Activated T-helper 17 cell treated with anti-CD3 and anti-CD28 coated beads, Interleukin-2, amount 50 U/mL, for 72 hours (primary cell): ENCODE data around the gene CLN6. TPM values are rescaled to one million over a fixed set of nuclear protein-coding genes. Genes with fewer than 3 reads are reported as not detected.
"Not testable (repeated sequence)": the region's sequence is repeated elsewhere in the genome, so short reads cannot be mapped to it uniquely, and the experiment has no call there.

Source experiments
- ATAC-seq: fragments of 150-1000 bp; cut with Tn5 transposase; replicated peaks from 2 replicates; pipeline ENCODE4 v1.10.0; 2021; ENCODE audit warnings: mild to moderate bottlenecking, moderate library complexity
- H3K27ac Mint-ChIP-seq: one replicate; pipeline ENCODE4 v1.8.0; 2022; ENCODE audit warnings: mixed read lengths
- H3K27me3 Mint-ChIP-seq: one replicate; pipeline ENCODE4 v1.8.0; 2022; ENCODE audit warnings: mixed read lengths
- H3K36me3 Mint-ChIP-seq: one replicate; pipeline ENCODE4 v1.8.0; 2022; ENCODE audit warnings: low read depth, mild to moderate bottlenecking, mixed read lengths
- H3K4me1 Mint-ChIP-seq: one replicate; pipeline ENCODE4 v1.8.0; 2022; ENCODE audit warnings: mixed read lengths
- H3K4me3 Mint-ChIP-seq: one replicate; pipeline ENCODE4 v1.8.0; 2022; ENCODE audit warnings: mild to moderate bottlenecking, mixed read lengths
- H3K9me3 Mint-ChIP-seq: one replicate; pipeline ENCODE4 v1.8.0; 2022; ENCODE audit warnings: mixed read lengths
- total RNA-seq, 2 donors: library from RNA; stranded (reverse); gene quantifications; one replicate each; pipeline ENCODE4 v1.2.3, GENCODE V29; 2022

CLN6 gene
- total RNA-seq, 2 donors from 2014 or later, result 44.2 to 69.7 TPM

DNA sequence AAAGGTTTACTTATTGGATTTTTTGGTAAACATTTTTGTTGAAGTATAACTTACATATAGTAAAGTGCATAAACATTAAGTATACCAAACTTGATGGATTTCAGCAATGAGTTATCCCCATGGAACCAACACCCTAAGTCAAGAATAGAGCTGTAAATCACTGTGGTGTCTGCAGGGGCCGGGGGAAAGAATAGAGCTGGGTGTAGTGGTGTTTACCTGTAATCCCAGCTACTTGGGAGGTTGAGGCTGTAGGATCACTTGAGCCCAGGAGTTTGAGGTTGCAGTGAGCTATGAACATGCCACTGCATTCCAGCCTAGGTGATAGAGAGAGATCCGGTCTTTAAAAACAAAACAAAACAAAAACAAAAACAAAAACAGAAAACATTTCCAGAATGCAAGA, 34.8 kb upstream of the CLN6 start:
- no peak overlapping the region for H3K4me3 Mint-ChIP-seq
- peaks cover 24% of the 10 kb centered on the region for H3K27me3 Mint-ChIP-seq
- ATAC-seq, result no peak
- no peaks in the 10 kb centered on the region for H3K4me1 Mint-ChIP-seq
- H3K36me3 Mint-ChIP-seq, result no peaks in the 10 kb centered on the region
- H3K9me3 Mint-ChIP-seq, result no peaks in the 10 kb centered on the region
- H3K27ac Mint-ChIP-seq, result no peak overlapping the region

DNA sequence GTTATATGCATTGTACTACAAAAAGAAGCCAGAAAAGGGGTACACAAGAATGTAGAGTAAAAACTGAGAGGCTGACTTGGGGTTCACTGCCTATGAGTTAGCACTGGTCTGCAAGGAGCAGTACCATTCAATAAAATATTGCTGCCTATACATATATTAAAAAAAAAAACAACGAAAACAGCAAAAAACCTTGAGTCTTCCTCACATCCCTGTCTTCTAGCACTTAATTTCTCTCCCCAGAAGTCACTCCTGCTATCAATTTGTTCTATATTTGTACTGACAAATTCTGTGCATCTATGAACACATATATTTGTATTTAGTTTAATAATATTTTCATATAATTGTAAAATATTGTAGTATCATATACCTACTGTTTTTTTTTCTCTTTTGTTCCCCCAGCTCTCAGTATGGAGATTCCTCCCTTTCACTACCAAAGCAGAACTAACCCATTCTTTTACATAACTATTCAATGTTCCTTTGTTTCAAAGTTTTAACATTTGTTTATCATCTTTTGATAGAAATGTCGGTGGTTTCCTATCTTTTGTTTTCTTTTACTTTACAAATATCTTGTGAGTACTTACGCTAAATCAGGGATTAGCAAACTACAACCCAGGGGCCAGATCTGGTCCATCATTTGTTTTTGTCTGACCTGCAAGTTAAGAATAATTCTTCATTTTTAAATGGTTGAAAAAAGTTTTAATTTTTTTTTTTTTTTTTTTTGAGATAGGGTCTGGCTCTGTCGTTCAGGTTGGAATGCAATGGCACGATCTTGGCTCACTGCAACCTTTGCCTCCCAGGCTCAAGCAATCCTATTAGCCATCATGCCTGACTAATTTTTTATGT, 33.2 kb upstream of the CLN6 start:
- peaks cover 22% of the 10 kb centered on the region for H3K27me3 Mint-ChIP-seq
- peaks cover 5% of the 10 kb centered on the region for H3K4me1 Mint-ChIP-seq
- no peak overlapping the region for H3K27ac Mint-ChIP-seq
- H3K9me3 Mint-ChIP-seq, result no peaks in the 10 kb centered on the region
- no peaks in the 10 kb centered on the region for H3K36me3 Mint-ChIP-seq
- ATAC-seq, result no peak
- H3K4me3 Mint-ChIP-seq, result no peak overlapping the region

DNA sequence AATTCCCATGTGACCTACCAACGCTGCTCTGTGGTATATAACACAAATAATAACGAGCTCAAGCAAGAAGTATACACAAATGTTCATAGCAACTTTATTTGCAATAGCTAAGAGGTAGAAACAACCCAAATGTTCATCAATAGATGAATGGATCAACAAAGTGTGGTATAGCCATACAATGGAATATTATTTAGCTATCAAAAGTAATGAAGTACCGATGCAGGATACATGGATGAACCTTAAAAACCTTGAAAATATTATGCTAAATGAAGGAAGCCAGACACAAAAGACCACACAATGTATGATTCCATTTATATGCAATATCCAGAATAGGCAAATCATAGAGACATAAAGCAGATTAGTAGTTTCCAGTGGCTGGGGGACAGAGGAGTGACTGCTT, 32.5 kb upstream of the CLN6 start:
- Mint-ChIP-seq H3K27me3 (peaks cover 19% of the 10 kb centered on the region), H3K36me3 (no peaks in the 10 kb centered on the region), H3K27ac (no peak overlapping the region), H3K4me3 (no peak overlapping the region), H3K4me1 (peaks cover 5% of the 10 kb centered on the region), H3K9me3 (no peaks in the 10 kb centered on the region)
- ATAC-seq, result no peak

DNA sequence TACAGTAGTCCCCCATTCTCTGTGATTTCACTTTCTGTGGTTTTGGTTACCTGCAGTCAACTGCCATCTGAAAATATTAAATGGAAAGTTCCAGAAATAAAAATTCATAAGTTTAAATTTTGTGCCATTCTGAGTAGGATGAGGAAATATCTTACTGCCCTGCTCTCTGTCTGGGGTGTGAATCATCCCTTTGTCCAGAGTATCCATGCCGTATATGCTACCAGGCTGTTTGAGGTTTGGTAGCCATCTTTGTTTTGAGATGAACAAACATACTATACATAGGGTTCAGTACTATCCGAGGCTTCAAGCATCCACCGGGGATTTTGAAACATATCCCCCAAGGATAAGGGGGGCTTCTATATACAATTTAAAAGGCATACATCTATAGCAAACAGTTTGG, 31.7 kb upstream of the CLN6 start:
- H3K4me3 Mint-ChIP-seq, result no peak overlapping the region

DNA sequence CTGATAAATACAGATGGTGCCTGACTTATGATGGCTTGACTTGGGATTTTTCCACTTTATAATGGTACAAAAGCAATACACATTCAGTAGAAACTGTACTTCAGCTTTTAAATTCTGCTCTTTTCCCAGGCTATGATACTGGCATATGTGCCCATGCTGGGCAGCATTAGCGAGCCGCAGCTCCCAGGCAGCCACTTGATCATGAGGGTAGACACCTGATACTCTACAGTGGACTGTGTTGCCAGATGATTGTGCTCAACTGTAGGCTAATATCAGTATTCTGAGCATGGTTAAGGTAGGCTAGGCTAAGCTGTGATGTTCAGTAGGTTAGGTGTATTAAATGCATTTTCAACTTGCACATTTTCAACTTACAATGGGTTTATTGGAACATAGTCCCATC, 30.4 kb upstream of the CLN6 start:
- no peak for ATAC-seq
- peaks cover 12% of the 10 kb centered on the region for H3K27me3 Mint-ChIP-seq
- no peaks in the 10 kb centered on the region for H3K36me3 Mint-ChIP-seq
- peaks cover 5% of the 10 kb centered on the region for H3K4me1 Mint-ChIP-seq
- no peak overlapping the region for H3K4me3 Mint-ChIP-seq
- no peaks in the 10 kb centered on the region for H3K9me3 Mint-ChIP-seq
- no peak overlapping the region for H3K27ac Mint-ChIP-seq

More for the DNA sequence above, 31.7 kb upstream of the CLN6 start:
- Mint-ChIP-seq H3K27me3 (peaks cover 18% of the 10 kb centered on the region), H3K4me1 (peaks cover 5% of the 10 kb centered on the region), H3K27ac (no peak overlapping the region), H3K36me3 (no peaks in the 10 kb centered on the region), H3K9me3 (no peaks in the 10 kb centered on the region)
- no peak for ATAC-seq

DNA sequence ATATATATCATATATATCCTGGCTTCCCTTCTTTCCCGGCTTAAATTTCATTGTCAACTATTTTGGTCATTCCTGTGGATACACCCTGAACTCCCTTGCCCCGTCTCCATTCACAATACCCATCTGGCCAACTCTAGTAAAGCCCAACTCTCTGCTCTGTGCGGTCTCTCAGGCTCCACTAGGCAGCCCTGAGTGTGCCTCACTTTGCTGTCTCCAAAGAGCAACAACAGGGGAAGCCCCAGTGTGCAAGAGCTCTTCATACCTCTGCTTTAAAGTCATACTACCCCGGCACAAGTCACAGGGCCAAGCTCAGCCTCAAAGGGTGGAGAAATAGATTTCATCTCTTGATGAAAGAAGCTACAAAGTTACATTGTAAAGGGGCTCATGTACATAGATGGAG, 29.2 kb upstream of the CLN6 start:
- H3K9me3 Mint-ChIP-seq, result no peaks in the 10 kb centered on the region
- peak; percentile 69 for ATAC-seq
- no peaks in the 10 kb centered on the region for H3K36me3 Mint-ChIP-seq
- H3K4me3 Mint-ChIP-seq, result peak overlapping the region; percentile 0
- H3K27me3 Mint-ChIP-seq, result peaks cover 3% of the 10 kb centered on the region
- H3K4me1 Mint-ChIP-seq, result peaks cover 5% of the 10 kb centered on the region
- no peak overlapping the region for H3K27ac Mint-ChIP-seq

DNA sequence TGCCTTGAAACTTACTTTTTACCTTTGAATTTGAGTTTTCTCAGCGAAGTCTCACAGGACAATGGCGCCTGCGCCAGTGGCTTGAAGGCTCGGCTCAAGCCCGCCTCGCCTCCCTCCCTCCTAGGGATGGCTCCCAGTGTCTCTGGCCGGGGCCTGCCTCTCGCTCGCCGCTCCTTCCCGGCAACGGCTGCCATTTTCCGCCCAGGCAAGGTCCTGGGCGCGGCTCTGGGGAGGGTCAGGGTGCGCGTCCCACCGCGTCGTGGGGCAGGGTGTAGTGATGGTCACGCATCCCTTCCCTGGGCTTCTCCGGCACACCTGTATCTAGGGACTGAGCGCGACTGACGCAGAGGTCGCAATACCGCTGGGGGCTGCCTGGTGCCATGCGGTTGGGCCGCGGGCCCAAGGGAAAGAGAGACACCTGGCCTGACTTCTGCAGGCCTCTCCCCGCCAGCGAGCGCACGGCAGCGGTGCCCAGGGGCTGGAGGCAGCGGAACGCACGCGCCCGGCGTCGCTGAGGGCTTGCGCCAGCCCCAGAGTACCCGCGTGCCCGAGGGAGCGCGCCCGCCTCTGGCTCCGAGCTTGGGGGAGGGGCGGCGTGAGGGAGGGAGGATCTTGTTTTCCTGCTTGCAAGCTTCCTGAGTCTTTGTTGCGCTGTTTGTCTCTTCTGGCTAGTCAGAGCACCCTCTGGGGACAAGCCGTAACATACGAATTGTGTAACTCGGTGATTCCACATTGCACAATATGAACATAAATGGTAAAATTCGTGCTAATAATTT, 27.3 kb upstream of the CLN6 start:
- H3K36me3 Mint-ChIP-seq, result no peaks in the 10 kb centered on the region
- no peaks in the 10 kb centered on the region for H3K27me3 Mint-ChIP-seq

DNA sequence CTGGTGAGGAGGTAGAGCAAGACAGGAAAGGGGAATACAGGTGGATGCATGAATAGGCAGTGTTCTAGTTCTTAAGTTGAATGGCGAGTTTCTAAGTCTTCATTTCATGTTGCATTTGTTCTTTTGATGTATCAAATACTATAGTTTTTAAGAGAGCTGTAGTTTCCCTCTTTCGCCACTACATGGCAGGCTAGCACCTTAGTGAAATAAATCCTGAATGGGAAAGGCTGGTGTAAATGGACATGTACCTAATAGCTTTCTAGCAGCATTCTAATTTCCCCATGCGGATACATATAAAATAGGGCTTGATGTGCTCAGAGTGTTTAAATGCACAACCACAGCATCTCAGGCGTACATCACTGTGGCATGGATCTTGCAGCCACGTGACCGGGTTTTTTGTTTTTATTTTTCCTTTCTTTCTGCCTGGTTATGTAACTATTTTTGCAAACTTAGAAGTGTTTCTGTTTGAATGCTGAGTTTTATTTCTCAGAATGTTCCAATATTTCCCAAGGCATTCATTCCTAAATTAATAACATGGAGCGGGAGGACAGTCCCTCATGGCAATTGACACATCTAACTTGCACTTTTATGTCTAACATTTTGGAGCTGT, 23.5 kb upstream of the CLN6 start:
- peak; percentile 41 for ATAC-seq
- Mint-ChIP-seq H3K27ac (no peak overlapping the region), H3K4me3 (no peak overlapping the region), H3K4me1 (no peaks in the 10 kb centered on the region), H3K36me3 (no peaks in the 10 kb centered on the region), H3K9me3 (no peaks in the 10 kb centered on the region), H3K27me3 (peaks cover 3% of the 10 kb centered on the region)

More for the DNA sequence above, 27.3 kb upstream of the CLN6 start:
- H3K4me1 Mint-ChIP-seq, result peaks cover 5% of the 10 kb centered on the region
- H3K9me3 Mint-ChIP-seq, result no peaks in the 10 kb centered on the region
- ATAC-seq, result peak; percentile 88
- peak overlapping the region; percentile 59 for H3K27ac Mint-ChIP-seq
- peak overlapping the region; percentile 75 for H3K4me3 Mint-ChIP-seq

DNA sequence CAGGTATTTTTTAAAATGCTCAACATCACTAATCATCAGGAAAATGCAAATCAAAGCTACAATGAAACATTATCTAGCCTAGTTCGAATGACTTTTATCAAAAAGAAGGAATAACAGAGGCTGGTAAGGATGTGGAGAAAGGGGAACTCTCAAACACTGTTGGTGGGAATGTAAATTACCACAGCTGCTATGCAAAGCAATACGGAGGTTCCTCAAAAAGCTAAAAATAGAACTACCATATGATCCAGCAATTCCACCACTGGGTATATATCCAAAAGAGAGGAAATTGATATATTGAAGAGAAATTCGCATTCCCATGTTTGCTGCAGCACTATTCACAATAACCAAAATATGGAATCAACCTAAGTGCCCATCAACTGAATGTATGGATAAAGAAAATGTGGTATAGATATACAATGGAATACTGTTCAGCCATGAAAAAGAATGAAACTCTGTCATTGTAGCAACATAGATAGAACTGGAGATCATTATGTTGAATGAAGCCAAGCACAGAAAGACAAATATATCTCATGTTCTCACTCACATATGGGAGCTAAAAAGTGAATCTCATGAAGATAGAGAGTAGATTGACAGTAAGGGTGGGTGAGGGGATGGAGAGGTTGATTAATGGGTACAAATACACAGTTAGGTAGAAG, 19.7 kb upstream of the CLN6 start:
- Mint-ChIP-seq H3K4me1 (no peaks in the 10 kb centered on the region), H3K9me3 (peaks cover 4% of the 10 kb centered on the region), H3K27me3 (peaks cover 9% of the 10 kb centered on the region)

DNA sequence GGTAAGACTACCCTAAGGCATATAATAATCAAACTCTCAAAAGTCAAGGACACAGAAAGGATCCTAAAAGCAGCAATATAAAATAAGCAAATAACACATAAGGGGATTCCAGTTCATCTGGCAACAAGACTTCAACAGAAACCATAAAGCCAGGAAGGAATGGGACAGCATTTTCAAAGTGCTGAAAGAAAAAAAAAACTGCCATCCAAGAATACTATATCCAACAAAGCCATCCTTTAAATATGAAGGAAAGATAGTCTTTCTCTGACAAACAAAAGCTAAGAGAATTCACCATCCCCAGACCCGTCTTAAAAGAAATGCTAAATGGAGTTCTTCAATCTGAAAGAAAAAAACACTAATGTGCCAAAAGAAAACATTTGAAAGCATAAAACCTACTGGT, 14.7 kb upstream of the CLN6 start:
- Mint-ChIP-seq H3K27ac (no peak overlapping the region), H3K9me3 (peaks cover 4% of the 10 kb centered on the region), H3K36me3 (no peaks in the 10 kb centered on the region), H3K27me3 (peaks cover 7% of the 10 kb centered on the region), H3K4me1 (no peaks in the 10 kb centered on the region), H3K4me3 (no peak overlapping the region)
- ATAC-seq, result no peak

More for the DNA sequence above, 19.7 kb upstream of the CLN6 start:
- no peak overlapping the region for H3K27ac Mint-ChIP-seq
- no peak overlapping the region for H3K4me3 Mint-ChIP-seq
- no peak for ATAC-seq
- H3K36me3 Mint-ChIP-seq, result no peaks in the 10 kb centered on the region

DNA sequence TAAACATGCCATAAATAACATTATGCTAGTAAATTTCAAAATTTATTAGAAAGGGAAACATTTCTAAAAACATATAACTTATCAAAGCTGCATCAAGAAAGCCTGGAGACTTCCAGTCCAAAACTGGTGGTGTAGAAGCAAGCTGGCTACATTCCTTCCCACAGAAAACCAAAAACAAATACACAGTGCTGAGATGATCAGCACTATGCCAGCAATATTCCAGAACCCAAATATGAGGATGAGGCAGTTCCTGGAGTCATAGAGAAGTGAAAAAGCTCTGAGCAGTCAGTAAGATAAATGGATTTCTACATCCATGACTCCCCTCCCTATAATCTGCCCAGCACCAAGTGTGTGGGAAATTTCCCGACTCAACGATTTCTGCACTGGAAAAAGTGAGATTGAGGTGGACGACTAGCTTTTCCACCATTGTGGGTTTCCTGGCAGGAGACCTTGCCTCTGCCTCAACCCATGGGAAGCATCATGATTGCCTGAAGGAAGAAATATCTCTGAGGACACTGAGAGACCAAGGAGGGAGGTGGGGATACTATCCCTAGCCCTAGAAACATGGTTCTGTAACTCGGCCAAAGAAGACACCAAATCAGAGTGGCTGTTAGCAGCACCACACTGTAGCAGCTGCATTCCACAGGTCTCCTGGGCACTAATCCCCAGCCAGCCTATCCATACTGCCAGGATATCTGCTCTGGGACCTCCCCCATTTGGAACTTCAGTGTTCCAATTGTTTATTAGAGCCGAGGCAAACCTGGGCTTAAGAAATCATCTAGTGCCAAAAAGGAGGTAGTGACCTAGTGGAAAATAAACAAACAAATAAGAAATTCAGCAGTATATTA, 11.8 kb upstream of the CLN6 start:
- Mint-ChIP-seq H3K4me3 (no peak overlapping the region), H3K27me3 (peaks cover 1% of the 10 kb centered on the region), H3K36me3 (no peaks in the 10 kb centered on the region), H3K9me3 (peaks cover 4% of the 10 kb centered on the region), H3K4me1 (no peaks in the 10 kb centered on the region), H3K27ac (no peak overlapping the region)
- no peak for ATAC-seq

DNA sequence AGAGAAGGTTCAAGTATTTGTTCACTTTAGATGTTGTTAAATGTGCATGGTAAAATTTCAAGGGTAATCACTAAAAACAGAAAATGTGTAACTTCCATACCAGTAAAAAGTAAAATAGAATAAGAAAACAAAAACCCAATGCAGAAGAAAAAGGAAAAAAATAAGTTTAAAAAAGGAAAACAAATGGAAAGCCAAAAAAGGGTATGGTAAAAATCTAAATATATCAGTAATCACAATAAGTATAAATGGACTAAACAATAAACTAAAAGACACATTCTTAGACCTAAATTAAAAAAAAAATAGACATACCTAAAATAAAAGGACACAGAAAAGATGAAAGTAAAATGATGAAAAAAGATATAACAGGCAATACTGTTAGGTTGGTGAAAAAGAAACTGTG, 9.5 kb upstream of the CLN6 start:
- Mint-ChIP-seq H3K27me3 (no peaks in the 10 kb centered on the region), H3K4me1 (no peaks in the 10 kb centered on the region), H3K27ac (no peak overlapping the region), H3K9me3 (no peaks in the 10 kb centered on the region), H3K4me3 (no peak overlapping the region), H3K36me3 (no peaks in the 10 kb centered on the region)
- no peak for ATAC-seq

DNA sequence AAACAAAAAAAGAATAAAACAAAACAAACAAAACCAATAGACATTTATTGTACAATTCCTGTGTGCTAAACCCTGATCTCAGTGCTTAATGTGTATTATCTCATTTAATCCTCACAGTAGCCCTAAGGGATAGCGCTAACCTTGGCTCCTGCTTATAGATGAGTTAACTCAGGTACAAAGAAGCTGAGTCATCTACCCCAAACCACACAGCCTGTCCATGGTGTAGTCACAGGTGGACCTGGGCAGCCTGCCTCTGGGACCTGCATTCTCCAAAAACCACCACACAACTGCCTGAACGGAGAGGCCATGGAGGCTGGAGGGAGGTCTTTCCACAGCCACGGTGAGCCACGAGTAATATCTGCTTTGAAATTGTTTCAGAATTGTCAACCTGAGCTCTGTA, 5.5 kb upstream of the CLN6 start:
- H3K4me3 Mint-ChIP-seq, result no peak overlapping the region
- H3K36me3 Mint-ChIP-seq, result peaks cover 1% of the 10 kb centered on the region
- no peaks in the 10 kb centered on the region for H3K9me3 Mint-ChIP-seq
- no peak overlapping the region for H3K27ac Mint-ChIP-seq
- ATAC-seq, result no peak
- peaks cover 8% of the 10 kb centered on the region for H3K4me1 Mint-ChIP-seq
- H3K27me3 Mint-ChIP-seq, result peaks cover 3% of the 10 kb centered on the region

DNA sequence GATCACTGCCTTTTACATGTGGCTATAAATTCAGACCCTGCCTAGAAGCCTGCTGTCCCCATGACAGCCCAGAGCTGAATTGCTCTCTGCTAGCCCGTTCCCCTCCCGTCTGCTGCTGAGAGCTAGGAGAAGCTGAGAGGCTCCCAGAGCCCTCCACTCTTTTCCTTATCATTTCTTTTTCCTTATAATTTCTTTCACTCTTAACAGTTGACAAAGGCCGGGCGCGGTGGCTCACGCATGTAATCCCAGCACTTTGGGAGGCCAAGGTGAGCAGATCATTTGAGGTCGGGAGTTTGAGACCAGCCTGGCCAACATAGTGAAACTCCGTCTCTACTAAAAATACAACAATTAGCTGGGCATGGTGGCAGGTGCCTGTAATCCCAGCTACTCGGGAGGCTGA, 5.0 kb upstream of the CLN6 start:
- ATAC-seq, H3K27ac Mint-ChIP-seq, H3K9me3 Mint-ChIP-seq, H3K4me3 Mint-ChIP-seq, H3K36me3 Mint-ChIP-seq, H3K27me3 Mint-ChIP-seq: not testable (repeated sequence)
- peaks cover 12% of the 10 kb centered on the region for H3K4me1 Mint-ChIP-seq
